Neural cell (in vitro differentiated cells): ENCODE results near the gene PCP2. TPM values are rescaled to one million over a fixed set of nuclear protein-coding genes. Genes with fewer than 3 reads are reported as not detected.

Experiments
- H2AFZ ChIP-seq: fragments of 200-600, 300-800 bp; sonication (generic), shearing (Covaris generic); 2 replicates; pipeline ENCODE4 v1.6.0; 2014; ENCODE audit warnings: low read depth, mild to moderate bottlenecking, antibody characterized with exemption, low read length, moderate library complexity
- H3F3A ChIP-seq: fragments of 200-600 bp; shearing (Covaris generic); 2 replicates; pipeline ENCODE4 v1.6.1; 2016; ENCODE audit warnings: mild to moderate bottlenecking, moderate library complexity, mixed read lengths, antibody characterized with exemption, low read length; ENCODE audit not compliant: insufficient read depth, poor library complexity, severe bottlenecking
- H3K27ac ChIP-seq: fragments of 200-600, 300-800 bp; sonication (generic), shearing (Covaris generic); 2 replicates; pipeline ENCODE4 v1.5.1; 2014; ENCODE audit warnings: mild to moderate bottlenecking, low read length, moderate library complexity
- H3K27me3 ChIP-seq: fragments of 300-800, 200-600 bp; sonication (generic), shearing (Covaris generic); 2 replicates; pipeline ENCODE4 v1.6.0; 2014; ENCODE audit warnings: mild to moderate bottlenecking, low read depth, low read length, moderate library complexity; ENCODE audit not compliant: insufficient read depth
- H3K36me3 ChIP-seq: fragments of 300-800, 200-600 bp; sonication (generic), shearing (Covaris generic); 2 replicates; pipeline ENCODE4 v1.5.1; 2014; ENCODE audit warnings: mild to moderate bottlenecking, antibody characterized with exemption, low read length, moderate library complexity; ENCODE audit not compliant: insufficient read depth
- H3K4me2 ChIP-seq: fragments of 300-800, 200-600 bp; sonication (generic), shearing (Covaris generic); 2 replicates; pipeline ENCODE4 v1.6.0; 2014; ENCODE audit warnings: mild to moderate bottlenecking, low read length
- H3K4me3 ChIP-seq: fragments of 300-800, 200-600 bp; sonication (generic), shearing (Covaris generic); 2 replicates; pipeline ENCODE4 v1.5.1; 2014; ENCODE audit warnings: mild to moderate bottlenecking, low read length, moderate library complexity
- H3K79me2 ChIP-seq: fragments of 200-600 bp; shearing (Covaris generic); replicated peaks from 2 replicates; pipeline ENCODE4 v1.6.0; 2014; ENCODE audit warnings: mild to moderate bottlenecking, low read length, moderate library complexity; ENCODE audit not compliant: insufficient read depth
- H3K9ac ChIP-seq: fragments of 300-800, 200-600 bp; sonication (generic), shearing (Covaris generic); 2 replicates; pipeline ENCODE4 v1.6.1; 2016; ENCODE audit warnings: mild to moderate bottlenecking, low read length, mixed read lengths
- H3K9me2 ChIP-seq: fragments of 200-600 bp; shearing (Covaris generic); 2 replicates; pipeline ENCODE4 v1.6.1; 2016; ENCODE audit warnings: mild to moderate bottlenecking, low read length, mixed read lengths; ENCODE audit not compliant: insufficient read depth
- H3K9me3 ChIP-seq: fragments of 200-600, 300-800 bp; sonication (generic), shearing (Covaris generic); 2 replicates; pipeline ENCODE4 v1.6.1; 2016; ENCODE audit warnings: mild to moderate bottlenecking, mixed run types, low read length, moderate library complexity, mixed read lengths
- H4K20me1 ChIP-seq: fragments of 200-600 bp; shearing (Covaris generic); 2 replicates; pipeline ENCODE4 v1.6.1; 2016; ENCODE audit warnings: mild to moderate bottlenecking, mixed run types; ENCODE audit not compliant: insufficient read depth
- CTCF ChIP-seq: fragments of 450-650 bp; IDR thresholded peaks from 2 replicates; pipeline ENCODE4 v1.5.1; 2014; ENCODE audit warnings: antibody characterized with exemption, mild to moderate bottlenecking, moderate library complexity; ENCODE audit not compliant: poor library complexity, severe bottlenecking
- EP300 ChIP-seq: fragments of 450-650 bp; conservative IDR thresholded peaks from 2 replicates; pipeline ENCODE4 v1.6.1; 2014; ENCODE audit warnings: antibody characterized with exemption, mild to moderate bottlenecking, moderate library complexity; ENCODE audit not compliant: poor library complexity, severe bottlenecking
- EZH2 ChIP-seq: fragments of 200-600, 300-800 bp; shearing (Covaris generic), sonication (generic); IDR thresholded peaks from 2 replicates; pipeline ENCODE4 v1.6.1; 2014; ENCODE audit warnings: antibody characterized with exemption, low read length, borderline replicate concordance, mild to moderate bottlenecking; ENCODE audit not compliant: insufficient read depth, poor library complexity, severe bottlenecking
- MXI1 ChIP-seq: fragments of 450-650 bp; conservative IDR thresholded peaks from 2 replicates; pipeline ENCODE4 v1.6.1; 2014; ENCODE audit warnings: antibody characterized with exemption, mild to moderate bottlenecking; ENCODE audit not compliant: poor library complexity, severe bottlenecking
- POLR2AphosphoS5 ChIP-seq: IDR thresholded peaks from 2 replicates; pipeline ENCODE4 v1.6.1; 2012
- RAD21 ChIP-seq: fragments of 450-650 bp; conservative IDR thresholded peaks from 2 replicates; pipeline ENCODE4 v1.6.1; 2014; ENCODE audit warnings: antibody characterized with exemption, mild to moderate bottlenecking, moderate library complexity
- SMC3 ChIP-seq: fragments of 450-650 bp; conservative IDR thresholded peaks from 2 replicates; pipeline ENCODE4 v1.6.1; 2014; ENCODE audit warnings: antibody characterized with exemption, mild to moderate bottlenecking, moderate library complexity; ENCODE audit not compliant: poor library complexity
- TAF1 ChIP-seq: IDR thresholded peaks from 2 replicates; pipeline ENCODE4 v1.6.1; 2012; ENCODE audit warnings: low read depth
- polyA plus RNA-seq: library from polyadenylated mRNA; depleted of rRNA; stranded (reverse); fragments of >200 nt; gene quantifications from 2 replicates; pipeline ENCODE4 v1.2.3, GENCODE V29; 2014
- TF ChIP-seq, protein P1 (sequence below): IDR thresholded peaks from 2 replicates; pipeline ENCODE4 v1.6.1; 2012; ENCODE audit warnings: borderline replicate concordance

The PCP2 gene
- polyA plus RNA-seq, 1 donor from 2014 or later: not detected

DNA sequence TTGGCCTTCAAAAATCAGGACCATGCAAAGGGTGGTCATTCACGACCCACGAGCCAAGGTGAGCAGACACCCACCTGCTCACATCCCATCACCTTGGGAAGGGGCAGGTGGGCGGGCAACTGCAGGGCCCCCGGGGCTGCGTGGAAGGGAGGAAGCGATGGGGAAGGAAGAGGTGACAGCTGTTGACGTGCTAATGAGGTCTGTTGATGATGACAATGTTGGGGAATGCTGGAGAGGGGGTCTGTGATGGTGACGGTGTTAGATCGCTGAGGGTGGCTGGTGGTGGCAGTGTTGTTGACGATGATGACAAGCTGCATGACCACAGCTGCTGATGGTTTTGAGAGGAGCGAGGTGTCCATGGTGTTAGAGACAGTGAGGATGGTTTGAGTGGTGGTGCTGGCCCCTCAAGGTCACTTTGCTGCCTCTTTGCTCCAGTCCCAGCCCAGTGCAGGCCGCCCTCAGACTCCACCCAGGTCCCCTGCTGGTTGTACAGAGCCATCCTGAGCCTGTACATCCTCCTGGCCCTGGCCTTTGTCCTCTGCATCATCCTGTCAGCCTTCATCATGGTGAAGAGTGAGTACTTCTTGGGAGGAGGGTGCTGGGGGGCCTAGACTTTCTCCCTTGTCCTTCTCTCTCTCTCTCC, 44.3 kb upstream of the PCP2 start:
- Histone ChIP-seq H3K4me3 (no peak overlapping the region), H4K20me1 (no peaks in the 10 kb centered on the region), H3K9ac (no peak overlapping the region), H3K27ac (no peak overlapping the region), H2AFZ (no peak overlapping the region), H3K9me2 (no peaks in the 10 kb centered on the region), H3F3A (no peaks in the 10 kb centered on the region), H3K36me3 (no peaks in the 10 kb centered on the region), H3K9me3 (no peaks in the 10 kb centered on the region), H3K4me2 (no peak overlapping the region), H3K79me2 (peaks cover 8% of the 10 kb centered on the region), H3K27me3 (no peaks in the 10 kb centered on the region)
- no peak for TF ChIP-seq EP300
- no peak for TF ChIP-seq MXI1

GRCh38 chr19:7676854-7677253, 43.3 kb upstream of the PCP2 start, which contains the start of gene MCEMP1:
Gene MCEMP1 (plus strand): TSS chr19:7677090. CDS start chr19:7677121, 31 bp downstream.
- Histone ChIP-seq H3K9me2 (no peaks in the 10 kb centered on the region), H3F3A (no peaks in the 10 kb centered on the region), H3K9ac (no peak within 1 kb of the TSS), H3K79me2 (peaks cover 8% of the 10 kb centered on the region), H3K4me3 (no peak within 1 kb of the TSS), H3K27ac (no peak within 1 kb of the TSS), H4K20me1 (no peaks in the 10 kb centered on the region), H2AFZ (no peak within 1 kb of the TSS), H3K4me2 (no peak within 1 kb of the TSS), H3K36me3 (no peaks in the 10 kb centered on the region), H3K27me3 (no peaks in the 10 kb centered on the region), H3K9me3 (no peaks in the 10 kb centered on the region)
- TF ChIP-seq CTCF (no peak), EZH2 (no peak), TAF1 (no peak), SMC3 (no peak), POLR2AphosphoS5 (no peak), MXI1 (no peak), EP300 (no peak), RAD21 (no peak)
- TF ChIP-seq, protein P1, sequence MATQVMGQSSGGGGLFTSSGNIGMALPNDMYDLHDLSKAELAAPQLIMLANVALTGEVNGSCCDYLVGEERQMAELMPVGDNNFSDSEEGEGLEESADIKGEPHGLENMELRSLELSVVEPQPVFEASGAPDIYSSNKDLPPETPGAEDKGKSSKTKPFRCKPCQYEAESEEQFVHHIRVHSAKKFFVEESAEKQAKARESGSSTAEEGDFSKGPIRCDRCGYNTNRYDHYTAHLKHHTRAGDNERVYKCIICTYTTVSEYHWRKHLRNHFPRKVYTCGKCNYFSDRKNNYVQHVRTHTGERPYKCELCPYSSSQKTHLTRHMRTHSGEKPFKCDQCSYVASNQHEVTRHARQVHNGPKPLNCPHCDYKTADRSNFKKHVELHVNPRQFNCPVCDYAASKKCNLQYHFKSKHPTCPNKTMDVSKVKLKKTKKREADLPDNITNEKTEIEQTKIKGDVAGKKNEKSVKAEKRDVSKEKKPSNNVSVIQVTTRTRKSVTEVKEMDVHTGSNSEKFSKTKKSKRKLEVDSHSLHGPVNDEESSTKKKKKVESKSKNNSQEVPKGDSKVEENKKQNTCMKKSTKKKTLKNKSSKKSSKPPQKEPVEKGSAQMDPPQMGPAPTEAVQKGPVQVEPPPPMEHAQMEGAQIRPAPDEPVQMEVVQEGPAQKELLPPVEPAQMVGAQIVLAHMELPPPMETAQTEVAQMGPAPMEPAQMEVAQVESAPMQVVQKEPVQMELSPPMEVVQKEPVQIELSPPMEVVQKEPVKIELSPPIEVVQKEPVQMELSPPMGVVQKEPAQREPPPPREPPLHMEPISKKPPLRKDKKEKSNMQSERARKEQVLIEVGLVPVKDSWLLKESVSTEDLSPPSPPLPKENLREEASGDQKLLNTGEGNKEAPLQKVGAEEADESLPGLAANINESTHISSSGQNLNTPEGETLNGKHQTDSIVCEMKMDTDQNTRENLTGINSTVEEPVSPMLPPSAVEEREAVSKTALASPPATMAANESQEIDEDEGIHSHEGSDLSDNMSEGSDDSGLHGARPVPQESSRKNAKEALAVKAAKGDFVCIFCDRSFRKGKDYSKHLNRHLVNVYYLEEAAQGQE: no peak
